HG02973 (cell line): ENCODE measurements around the gene SCFD2.
"Not testable (repeated sequence)": the region's sequence is repeated elsewhere in the genome, so short reads cannot be mapped to it uniquely, and the experiment has no call there.

Source experiments
- ATAC-seq: cut with Tn5 transposase; IDR thresholded peaks from one replicate; pipeline ENCODE4 v1.9.1; 2021; ENCODE audit warnings: moderate library complexity; ENCODE audit not compliant: unreplicated experiment

The SCFD2 gene

DNA sequence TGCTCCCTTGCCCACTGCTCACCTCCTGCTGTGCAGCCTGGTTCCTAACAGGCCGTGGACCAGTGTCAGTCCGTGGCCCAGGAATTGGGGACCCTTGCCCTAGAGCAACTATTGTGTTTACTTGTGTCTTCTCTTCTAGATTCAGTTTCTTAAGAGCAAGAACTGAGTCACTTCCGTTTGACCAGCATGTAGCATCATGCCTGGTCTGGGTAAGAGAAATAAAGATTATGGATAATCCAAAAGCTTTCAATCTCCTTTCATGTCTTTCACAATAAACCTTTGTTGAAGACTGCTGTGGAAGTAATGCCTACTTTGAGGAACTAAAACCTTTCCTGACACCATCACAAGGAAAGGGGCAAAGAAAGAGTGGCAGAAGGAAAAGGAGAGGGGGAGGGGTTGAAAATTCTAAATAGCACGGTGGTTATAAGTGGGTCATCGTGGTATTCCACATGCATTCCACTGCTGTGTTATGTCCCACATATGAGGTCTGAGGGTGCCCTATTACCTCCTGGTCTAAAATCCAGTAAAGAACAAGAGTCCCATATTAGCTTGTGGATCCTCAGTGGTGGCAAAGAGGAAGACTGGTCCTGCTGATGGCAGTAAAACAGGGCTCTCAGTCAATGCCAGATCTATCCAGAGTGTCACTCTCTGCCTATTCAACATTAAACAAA, 370.4 kb downstream of the SCFD2 start:
- no peak for ATAC-seq

GRCh38 chr4:52994567-52994966, 371.3 kb downstream of the SCFD2 start:
- no peak for ATAC-seq

- ATAC-seq, result no peak
Observed at GRCh38 chr4:52993771-52994170, 372.1 kb downstream of the SCFD2 start.

DNA sequence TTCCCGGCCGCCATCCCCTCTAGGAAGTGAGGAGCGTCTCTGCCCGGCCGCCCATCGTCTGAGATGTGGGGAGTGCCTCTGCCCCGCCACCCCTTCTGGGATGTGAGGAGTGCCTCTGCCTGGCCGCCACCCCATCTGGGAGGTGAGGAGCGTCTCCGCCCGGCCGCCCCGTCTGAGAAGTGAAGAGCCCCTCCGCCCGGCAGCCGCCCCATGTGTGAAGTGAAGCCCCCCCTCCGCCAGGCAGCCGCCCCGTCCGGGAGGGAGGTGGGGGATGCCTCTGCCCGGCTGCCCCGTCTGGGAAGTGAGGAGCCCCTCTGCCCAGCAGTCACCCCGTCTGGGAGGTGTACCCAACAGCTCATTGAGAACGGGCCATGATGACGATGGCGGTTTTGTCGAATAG, 373.3 kb downstream of the SCFD2 start:
- ATAC-seq, result not testable (repeated sequence)

DNA sequence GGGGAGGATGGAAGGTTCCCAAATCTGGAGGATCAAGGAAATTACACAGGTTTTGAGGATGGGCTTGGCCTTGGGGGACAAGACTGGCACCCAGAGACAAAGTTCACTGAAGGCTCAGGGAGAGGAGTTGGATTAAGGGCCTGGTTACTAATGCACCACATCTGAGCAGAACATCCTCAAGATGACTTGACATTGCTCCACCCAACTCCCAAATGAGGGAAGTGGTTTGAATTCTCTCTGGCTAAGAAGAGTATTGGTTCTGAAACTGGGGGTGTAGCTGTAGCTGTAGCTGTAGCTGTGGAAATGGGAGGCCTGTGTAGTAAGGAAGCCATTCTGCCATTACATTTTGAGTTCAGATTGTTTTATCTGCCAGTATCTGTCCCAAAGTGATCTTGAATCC, 374.4 kb downstream of the SCFD2 start:
- ATAC-seq, result no peak

GRCh38 chr4:52990706-52991105, 375.2 kb downstream of the SCFD2 start:
- ATAC-seq, result no peak

DNA sequence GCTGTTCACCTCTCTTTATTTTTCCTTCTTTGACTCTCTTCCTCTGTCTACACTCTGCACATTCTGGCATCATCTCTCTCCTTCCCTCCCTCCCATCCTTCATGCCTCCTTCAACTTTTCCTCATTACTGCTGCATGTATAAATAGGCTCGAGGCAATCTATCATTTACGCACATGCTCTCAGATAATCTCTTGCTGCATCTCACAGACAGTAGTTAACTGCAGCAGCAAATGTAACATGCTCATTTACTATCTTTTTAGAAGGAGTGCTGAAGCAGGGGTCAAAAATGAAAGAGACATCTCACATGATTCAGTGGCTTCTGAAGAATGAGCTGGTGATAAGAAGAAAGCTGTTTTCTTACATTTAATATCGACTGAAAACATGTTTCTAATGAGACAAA, 376.0 kb downstream of the SCFD2 start:
- no peak for ATAC-seq

DNA sequence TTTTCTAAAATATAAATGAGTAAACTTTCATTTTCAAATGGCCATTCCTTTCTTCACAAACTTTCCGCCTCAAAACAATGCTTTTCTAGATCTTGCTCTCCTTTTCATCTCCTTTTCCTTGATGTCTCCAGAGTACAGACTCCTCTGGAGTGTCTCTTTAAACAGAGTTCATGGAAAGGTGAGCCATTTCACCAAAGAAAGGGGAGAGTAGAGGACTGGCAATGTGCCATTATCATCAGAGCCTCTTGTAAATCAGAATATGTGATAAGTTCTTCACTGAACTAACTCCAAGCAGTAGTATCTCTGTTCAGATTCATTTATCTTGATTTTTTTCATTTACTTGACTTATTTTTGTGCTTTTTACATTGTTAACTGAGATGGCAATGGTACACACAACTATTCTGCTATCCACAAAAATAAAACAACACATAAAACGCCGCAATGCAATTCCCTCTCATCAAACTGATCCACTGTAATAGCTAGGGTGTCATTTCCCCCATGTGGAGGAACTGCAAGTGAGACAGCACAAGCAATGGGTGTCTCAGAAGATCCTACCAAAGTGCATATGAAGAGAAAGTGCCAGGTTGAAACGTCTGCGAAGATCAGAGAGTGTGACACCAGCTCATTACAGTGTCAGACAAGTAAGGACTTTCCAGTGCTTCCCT, 378.3 kb downstream of the SCFD2 start:
- ATAC-seq, result no peak

GRCh38 chr4:52984462-52984881, 381.4 kb downstream of the SCFD2 start:
- ATAC-seq, result no peak

- ATAC-seq, result no peak
Observed at GRCh38 chr4:52983563-52984303, 382.1 kb downstream of the SCFD2 start.

GRCh38 chr4:52982946-52983340, 382.9 kb downstream of the SCFD2 start:
- ATAC-seq, result no peak

DNA sequence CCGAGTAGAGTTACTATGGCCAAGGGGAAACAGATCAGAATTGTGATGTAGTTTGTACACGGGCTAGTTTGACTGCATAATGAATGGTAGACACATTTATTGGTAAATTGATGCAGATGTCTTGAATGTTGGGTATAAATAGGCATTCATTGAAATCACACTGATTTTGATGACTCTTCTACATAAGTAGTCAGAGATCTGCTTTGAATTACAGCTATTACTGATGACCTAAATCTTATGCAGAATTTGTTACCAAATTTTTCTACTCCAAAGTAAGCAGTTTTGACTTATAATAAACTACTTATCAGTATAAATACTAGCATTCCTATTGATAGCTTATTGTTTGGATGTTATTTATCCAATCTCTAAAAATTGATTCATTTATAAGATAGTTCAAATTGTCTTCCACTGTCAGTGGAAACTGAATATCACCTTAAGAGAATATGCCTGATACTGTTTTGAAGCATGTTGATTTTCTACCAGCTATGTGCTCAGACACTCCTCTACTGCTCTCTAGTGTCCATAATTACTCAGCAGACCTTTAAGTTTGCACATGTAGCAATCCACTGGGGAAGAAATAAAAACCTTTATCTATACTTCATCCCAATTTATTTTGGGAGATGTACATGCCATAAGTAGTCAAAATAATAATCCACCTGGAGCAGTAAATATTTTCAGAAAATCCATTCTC, 383.5 kb downstream of the SCFD2 start:
- ATAC-seq, result no peak

DNA sequence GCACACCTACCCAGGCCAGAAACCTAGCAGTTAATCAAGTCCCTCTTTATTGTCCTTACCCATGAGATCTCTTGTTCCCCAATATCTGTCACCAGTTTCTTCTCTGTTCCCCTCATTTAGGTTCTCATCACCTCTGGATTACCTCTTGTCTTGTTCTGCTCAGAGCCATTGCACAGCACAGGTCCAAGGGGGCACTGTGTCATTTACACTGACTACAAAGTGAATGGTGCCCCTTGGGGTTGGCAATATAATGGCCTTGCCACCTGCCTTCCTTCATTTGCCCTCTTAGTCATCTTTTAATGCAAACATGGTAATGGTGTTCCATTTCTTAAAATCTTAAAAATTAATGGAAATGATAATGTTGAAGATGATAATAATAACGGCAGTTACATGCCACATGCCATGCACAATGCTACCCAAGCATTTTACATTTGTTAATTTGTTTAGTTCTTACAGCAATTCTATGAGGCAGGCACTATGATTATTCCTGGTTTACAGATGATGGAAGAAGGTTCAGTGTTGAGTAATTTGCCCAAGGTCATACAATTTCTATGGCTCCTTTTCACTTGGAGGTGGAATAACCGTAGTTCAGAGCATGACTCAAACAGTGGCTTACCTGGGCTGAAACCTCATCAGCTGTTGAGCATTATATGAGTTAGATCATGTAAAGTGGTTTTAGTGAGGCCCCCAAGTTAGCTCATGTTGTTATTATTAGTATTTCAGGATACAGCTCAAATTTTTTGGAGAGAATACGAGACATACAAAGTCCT, 385.9 kb downstream of the SCFD2 start:
- no peak for ATAC-seq

- ATAC-seq, result no peak
Observed at GRCh38 chr4:52979020-52979419, 386.8 kb downstream of the SCFD2 start.

DNA sequence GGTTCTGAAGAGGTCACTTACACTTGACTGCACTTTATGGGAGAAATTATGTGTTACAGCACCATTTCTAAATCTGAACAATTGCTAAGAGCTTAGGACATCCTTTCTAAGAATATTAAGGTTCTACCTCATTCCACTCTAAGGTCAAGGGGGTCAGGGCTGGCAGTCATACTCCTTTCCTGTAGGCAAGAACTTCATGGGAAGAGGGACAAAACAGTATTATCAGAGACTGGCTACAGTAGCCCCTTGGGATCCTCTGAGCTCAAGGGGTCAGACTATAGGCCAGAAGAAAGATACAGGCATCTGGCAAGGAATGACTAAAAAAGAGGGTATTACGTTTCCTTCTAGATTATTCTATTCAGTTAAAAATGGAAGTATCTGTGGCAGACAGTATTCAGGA, 388.6 kb downstream of the SCFD2 start:
- ATAC-seq, result no peak

DNA sequence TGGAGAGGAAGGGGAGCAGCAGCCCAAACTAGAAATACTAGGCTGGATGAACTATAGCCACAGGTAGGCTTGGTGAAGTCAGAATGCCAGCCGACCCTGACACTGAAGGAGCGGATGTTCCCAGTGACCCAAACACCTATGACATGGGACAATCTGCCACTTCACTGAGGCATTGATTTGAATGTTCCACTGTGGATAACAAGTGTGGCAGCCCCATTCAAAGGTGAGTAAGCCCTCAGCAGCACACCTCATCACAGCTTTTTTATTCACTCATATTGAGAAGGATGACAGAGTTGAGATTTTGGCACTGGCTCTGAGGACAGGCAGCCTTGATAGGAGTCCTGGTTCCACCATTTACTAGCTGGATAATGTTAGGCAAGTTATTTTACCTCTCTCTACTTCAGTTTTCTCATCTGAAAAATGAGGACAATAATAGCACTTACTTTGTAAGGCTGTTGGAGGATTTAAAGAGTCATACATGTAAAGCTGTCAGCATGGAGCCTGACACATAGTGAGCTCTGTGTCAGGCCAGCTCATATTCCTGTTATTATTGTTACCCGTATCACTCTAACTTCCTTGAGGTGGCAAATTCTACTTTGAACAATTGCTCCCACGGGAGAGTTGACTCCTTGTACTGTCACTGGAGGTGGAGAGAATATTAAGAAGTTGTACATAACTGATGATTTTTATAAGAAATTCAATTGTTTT, 389.2 kb downstream of the SCFD2 start:
- no peak for ATAC-seq

DNA sequence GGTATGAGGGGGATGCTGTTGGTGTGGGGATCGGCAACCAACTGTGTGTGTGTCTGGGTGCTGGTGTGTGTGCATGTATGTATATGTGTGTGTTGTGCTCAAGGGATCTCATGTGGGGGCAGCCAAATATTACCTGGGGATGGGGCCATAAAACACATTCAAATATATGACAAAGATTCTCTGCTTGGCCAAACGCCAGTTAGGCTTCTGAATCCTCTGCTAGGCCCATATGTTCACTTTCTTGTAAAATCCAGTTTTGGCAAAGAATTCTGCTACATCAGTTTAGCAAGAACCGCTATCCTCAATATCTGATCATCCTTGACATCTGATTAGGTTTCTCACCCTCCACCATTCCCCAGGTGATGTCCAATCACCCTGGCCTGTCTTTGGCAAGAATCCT, 397.2 kb downstream of the SCFD2 start:
- ATAC-seq, result no peak

- no peak for ATAC-seq
Observed at GRCh38 chr4:52968241-52968640, 397.6 kb downstream of the SCFD2 start.

- no peak for ATAC-seq
Observed at GRCh38 chr4:52966781-52967180, 399.1 kb downstream of the SCFD2 start.

DNA sequence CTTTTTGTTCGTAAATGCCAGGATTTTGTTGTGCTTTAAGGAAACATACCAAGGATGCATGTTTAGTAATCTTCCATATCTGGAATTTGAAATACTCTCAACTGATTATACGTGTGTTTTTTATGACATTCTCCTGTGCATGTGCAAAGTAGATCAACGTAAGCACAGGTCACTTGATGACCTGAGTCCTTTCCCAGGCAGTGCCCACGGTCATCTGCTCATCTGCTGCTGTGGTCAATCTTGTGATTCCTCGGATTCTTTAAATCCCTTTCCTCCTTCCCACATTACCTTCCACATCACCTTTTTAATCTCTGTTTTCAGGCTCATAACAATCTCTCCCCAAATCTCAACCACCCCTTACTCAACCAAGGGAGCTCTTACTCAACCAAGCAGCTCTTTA, 399.7 kb downstream of the SCFD2 start:
- ATAC-seq, result no peak
